PC-3 (cell line): ENCODE results near the gene DLG4. TPM values are rescaled to one million over a fixed set of nuclear protein-coding genes. Genes with fewer than 3 reads are reported as not detected.

Experiments used
- ATAC-seq: fragments of 200-7000 bp; cut with Tn5 transposase; 2 replicates; pipeline ENCODE4 v1.9.1; 2020; ENCODE audit warnings: mild to moderate bottlenecking, moderate library complexity
- BruUV-seq: library from RNA; stranded (reverse); fragments of 400-500 nt; replicated peaks from 2 replicates; lab custom pipeline; 2021; lab: Mats Ljungman, UMichigan
- CTCF ChIA-PET: fragments of 300-600 bp; sonication (Branson Sonifier 250); formaldehyde crosslinking; loops from one replicate; lab custom pipeline; 2022; ENCODE audit warnings: antibody characterized with exemption; lab: Charles Lee
- POLR2A ChIA-PET: fragments of 300-600 bp; sonication (Branson Sonifier 250); formaldehyde crosslinking; loops from one replicate; lab custom pipeline; 2022; ENCODE audit warnings: antibody characterized with exemption; ENCODE audit not compliant: unreplicated experiment; lab: Charles Lee
- DNase-seq: peaks from one replicate; pipeline ENCODE4 v3.0.0-alpha.2; 2015
- H2AFZ ChIP-seq: fragments of 300-600 bp; sonication (generic); 2 replicates; pipeline ENCODE4 v1.6.0; 2016; ENCODE audit warnings: antibody characterized with exemption, low read length
- H3F3A ChIP-seq: fragments of 300-600 bp; sonication (generic); one replicate; pipeline ENCODE4 v1.6.0; 2017; ENCODE audit warnings: antibody characterized with exemption, low read length, control low read depth, mild to moderate bottlenecking; ENCODE audit not compliant: unreplicated experiment
- H3K27ac ChIP-seq: fragments of 300-600 bp; sonication (generic); 2 replicates; pipeline ENCODE4 v1.5.1; 2016; ENCODE audit warnings: mild to moderate bottlenecking, low read length
- H3K27me3 ChIP-seq: fragments of 300-600 bp; sonication (generic); 2 replicates; pipeline ENCODE4 v1.6.1; 2016; ENCODE audit warnings: low read length, mixed read lengths
- H3K36me3 ChIP-seq: fragments of 300-600 bp; sonication (generic); 2 replicates; pipeline ENCODE4 v1.6.1; 2016; ENCODE audit warnings: low read depth, mixed run types, low read length, mixed read lengths
- H3K4me1 ChIP-seq: fragments of 300-600 bp; sonication (generic); 2 replicates; pipeline ENCODE4 v1.5.1; 2016; ENCODE audit warnings: low read length; ENCODE audit not compliant: insufficient read depth
- H3K4me2 ChIP-seq: fragments of 300-600 bp; sonication (generic); 2 replicates; pipeline ENCODE4 v1.6.0; 2016; ENCODE audit warnings: low read length
- H3K4me3 ChIP-seq: fragments of 300-600 bp; sonication (generic); 2 replicates; pipeline ENCODE4 v1.5.1; 2016; ENCODE audit warnings: mild to moderate bottlenecking, low read length, mixed read lengths
- H3K79me2 ChIP-seq: fragments of 300-600 bp; sonication (generic); 2 replicates; pipeline ENCODE4 v1.6.1; 2017; ENCODE audit warnings: low read length, mixed read lengths
- H3K9ac ChIP-seq: fragments of 300-600 bp; sonication (generic); 2 replicates; pipeline ENCODE4 v1.6.0; 2016; ENCODE audit warnings: mild to moderate bottlenecking, low read length
- H3K9me2 ChIP-seq: fragments of 300-600 bp; sonication (generic); replicated peaks from 2 replicates; pipeline ENCODE4 v1.6.1; 2016; ENCODE audit warnings: mixed run types, low read length, mixed read lengths
- H3K9me3 ChIP-seq: fragments of 300-600 bp; sonication (generic); 2 replicates; pipeline ENCODE4 v1.6.1; 2016; ENCODE audit warnings: low read length, mixed read lengths
- H4K20me1 ChIP-seq: fragments of 300-600 bp; sonication (generic); 2 replicates; pipeline ENCODE4 v1.6.1; 2016; ENCODE audit warnings: low read length, mixed read lengths
- CTCF ChIP-seq: fragments of 300-600 bp; sonication (generic); conservative IDR thresholded peaks from 2 replicates; pipeline ENCODE4 v1.5.1; 2017; ENCODE audit warnings: antibody characterized with exemption, low read depth, mild to moderate bottlenecking, low read length
- EZH2 ChIP-seq: fragments of 300-600 bp; sonication (generic); IDR thresholded peaks from one replicate; pipeline ENCODE4 v1.6.1; 2017; ENCODE audit warnings: antibody characterized with exemption, mild to moderate bottlenecking, low read length; ENCODE audit not compliant: unreplicated experiment
- EZH2phosphoT487 ChIP-seq: fragments of 300-600 bp; sonication (generic); IDR thresholded peaks from 2 replicates; pipeline ENCODE4 v1.6.1; 2018; ENCODE audit warnings: mild to moderate bottlenecking, antibody characterized with exemption, low read length, borderline replicate concordance
- intact Hi-C: fragments of 100-400 bp; cut with micrococcal nuclease; formaldehyde crosslinking; loops from 2 replicates; pipeline ENCODE4 v1.9.0; 2023
- total RNA-seq: library from RNA; depleted of rRNA; stranded (reverse); fragments of >200 nt; gene quantifications from 2 replicates; pipeline ENCODE4 v1.2.3, GENCODE V29; 2014

The DLG4 gene
- total RNA-seq, 1 experiment from 2014 or later = 6.5 TPM

DNA sequence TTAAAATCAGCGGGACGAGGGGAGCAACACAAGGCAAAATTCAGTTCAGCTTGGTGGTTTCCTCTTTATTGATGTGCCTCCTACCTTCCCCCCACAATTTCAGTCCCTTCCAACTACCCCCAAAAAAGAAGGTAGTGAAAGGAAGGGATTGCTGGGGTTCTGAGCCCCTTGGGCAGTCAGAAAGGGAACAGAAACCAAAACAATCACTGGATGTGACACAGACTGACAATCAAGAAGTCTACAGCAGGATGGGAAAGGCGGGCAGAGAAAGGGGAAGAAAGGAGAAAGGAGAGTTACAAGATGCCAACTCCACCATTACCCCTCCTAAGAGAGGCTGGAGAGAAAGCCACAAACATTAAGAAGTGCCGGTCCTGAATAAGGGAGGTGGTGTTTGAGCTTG lies 20.7 kb upstream of the DLG4 start:
- Histone ChIP-seq H3K9me2 (no peaks in the 10 kb centered on the region), H3K9me3 (no peaks in the 10 kb centered on the region), H3K4me2 (peak overlapping the region; percentile 99), H3K4me1 (peaks cover 31% of the 10 kb centered on the region), H3F3A (peaks cover 6% of the 10 kb centered on the region), H3K79me2 (peaks cover 54% of the 10 kb centered on the region), H3K27ac (no peak overlapping the region), H2AFZ (no peak overlapping the region), H3K9ac (0 out of 2 replicates have a peak overlapping the region, but pooled peaks have one; percentile 23), H4K20me1 (no peaks in the 10 kb centered on the region), H3K4me3 (peak overlapping the region; percentile 86), H3K27me3 (no peaks in the 10 kb centered on the region), H3K36me3 (peaks cover 13% of the 10 kb centered on the region; the same call in 1 of the 2 replicates)
- no peak for ATAC-seq
- CTCF ChIA-PET = no interaction called here
- POLR2A ChIA-PET = no interaction called here
- DNase-seq = no peak
- TF ChIP-seq EZH2 (no peak), CTCF (no peak), EZH2phosphoT487 (no peak)
- intact Hi-C loops = loop anchor here (5.0 kb wide), 1 partner anchor 67 kb away; the partner anchor contains the start of gene EIF5A
- no TSS peak for BruUV-seq

DNA sequence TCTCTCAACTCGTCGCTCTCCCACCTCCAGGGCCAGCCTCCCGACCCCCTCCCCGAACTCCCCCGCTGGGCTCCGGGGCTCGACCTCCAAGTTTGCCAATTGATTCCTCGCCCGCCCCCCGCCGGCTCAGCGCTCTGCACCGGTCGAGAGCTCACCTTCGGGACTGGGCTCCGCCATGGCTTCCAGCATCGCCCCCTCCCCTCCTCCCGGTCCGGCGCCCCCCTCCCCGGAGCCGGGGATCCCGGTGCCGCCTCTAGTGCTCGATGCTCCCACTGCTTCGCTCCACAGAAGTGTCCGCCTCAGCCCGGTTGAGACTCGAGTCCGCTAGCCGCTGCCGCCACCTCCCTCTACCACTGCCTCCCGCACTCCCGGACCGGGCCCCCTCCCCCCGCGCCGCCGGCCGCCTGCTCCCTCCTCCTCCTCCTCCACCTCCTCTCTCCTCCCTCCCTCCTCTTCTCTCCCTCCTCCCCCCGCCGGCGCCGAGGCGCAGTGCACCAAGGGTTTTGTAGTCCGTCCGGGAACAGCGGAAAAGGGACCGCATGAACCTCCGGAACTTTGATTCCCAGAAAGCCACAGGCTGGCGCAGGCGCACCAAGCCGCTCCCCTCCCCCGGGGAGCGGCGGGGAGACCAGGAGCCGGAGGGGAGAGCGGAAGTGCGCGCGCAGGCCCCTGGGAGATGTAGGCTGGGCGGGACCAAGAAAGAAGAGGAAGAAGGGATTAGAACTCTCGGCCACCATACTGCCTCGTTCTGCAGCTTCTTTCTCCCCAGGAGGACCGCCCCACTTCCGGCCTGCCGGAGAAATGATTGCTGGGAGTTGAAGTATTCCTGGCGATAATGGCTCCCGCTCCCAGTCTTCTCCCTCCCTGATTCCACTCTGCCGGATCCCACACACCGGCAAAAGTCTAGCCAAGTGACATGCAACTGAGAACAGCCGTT lies 19.7 kb upstream of the DLG4 start, which contains the start of gene PHF23:
Gene PHF23, minus strand, starts transcription at position 367 of the 937 bp plus-strand sequence. Its CDS starts 178 bp downstream, at position 189.
- Histone ChIP-seq H4K20me1 (no peaks in the 10 kb centered on the region), H3K4me3 (peak within 1 kb of the TSS; percentile 96), H3K9me3 (no peaks in the 10 kb centered on the region), H3K79me2 (peaks cover 54% of the 10 kb centered on the region), H3K9ac (peak within 1 kb of the TSS; percentile 91), H3K27ac (peak within 1 kb of the TSS; percentile 32; the same call in 1 of the 2 replicates), H3K36me3 (peaks cover 13% of the 10 kb centered on the region; the same call in 1 of the 2 replicates), H2AFZ (peak within 1 kb of the TSS; percentile 50; the same call in 1 of the 2 replicates), H3K27me3 (no peaks in the 10 kb centered on the region), H3K9me2 (no peaks in the 10 kb centered on the region), H3F3A (peaks cover 8% of the 10 kb centered on the region), H3K4me1 (peaks cover 40% of the 10 kb centered on the region), H3K4me2 (peak within 1 kb of the TSS; percentile 99)
- no TSS peak for BruUV-seq
- ChIA-PET POLR2A (no interaction called here), CTCF (interaction anchor here (0.6 kb wide), 1 partner anchor 193 kb away, joined by 4 read pairs; no protein-coding TSS in a partner anchor)
- intact Hi-C loops = loop anchor here (5.0 kb wide), 1 partner anchor 68 kb away; the partner anchor contains the start of gene EIF5A
- no peak for TF ChIP-seq EZH2
- TF ChIP-seq CTCF = no peak
- no peak for TF ChIP-seq EZH2phosphoT487
- ATAC-seq = peak; percentile 52
- DNase-seq = peak; percentile 98
